Measurements from ENCODE around the gene HDAC4. TPM values are rescaled to one million over a fixed set of nuclear protein-coding genes. Genes with fewer than 3 reads are reported as not detected.

The HDAC4 gene
- total RNA-seq, 1 donor from 2014 or later: 11.8 TPM

DNA sequence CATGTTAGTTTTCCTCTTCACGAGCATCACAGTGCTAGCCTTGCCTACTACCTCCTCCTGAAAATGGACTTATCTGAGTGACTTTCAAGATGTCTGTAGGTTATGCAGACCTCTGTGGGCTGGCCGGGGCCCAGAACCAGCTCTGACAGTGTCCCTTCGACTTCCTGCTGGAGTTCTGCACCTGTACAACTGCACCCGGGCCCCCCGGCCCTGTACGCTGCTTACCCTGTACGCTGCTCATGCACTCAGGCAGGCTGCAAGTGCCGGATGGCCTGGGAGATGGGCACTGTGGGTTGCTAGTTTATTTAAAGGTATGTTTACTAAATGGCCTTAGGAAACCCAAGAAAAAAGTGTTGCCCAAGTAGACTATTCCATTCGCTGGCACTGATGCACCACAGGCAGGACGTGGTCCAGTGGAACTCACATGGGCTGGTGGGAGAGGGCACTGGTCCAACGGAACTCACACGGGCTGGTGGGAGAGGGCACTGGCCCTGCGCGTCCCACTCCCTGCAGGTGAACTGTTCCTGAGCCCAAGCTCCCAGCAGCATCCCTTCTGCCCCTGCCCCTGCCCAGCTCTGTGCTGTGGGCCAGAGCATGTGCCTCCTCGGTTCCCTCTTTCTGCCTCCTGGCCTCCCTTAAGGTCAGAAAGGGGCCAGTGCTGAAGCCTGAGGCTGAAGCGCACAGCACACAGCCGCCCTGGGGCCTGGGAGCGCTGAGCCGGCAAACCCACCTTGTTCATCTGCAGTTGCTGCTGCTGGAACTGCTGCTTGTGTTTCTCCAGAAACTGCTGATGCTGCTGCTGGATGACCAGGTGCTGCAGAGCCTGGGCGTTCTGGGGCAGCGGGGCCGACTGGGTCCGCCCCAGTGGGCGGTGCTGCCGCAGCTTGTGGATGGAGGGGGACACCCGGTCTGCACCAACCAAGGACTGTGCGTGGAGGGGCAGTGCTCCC is 274.8 kb downstream of the HDAC4 start:
- Histone ChIP-seq H3K4me1 (ENCODE audit: insufficient read depth, low read length) (no peaks in the 10 kb centered on the region), H3K9me3 (ENCODE audit: insufficient read depth, low read depth, low read length) (no peaks in the 10 kb centered on the region), H4K20me1 (ENCODE audit: insufficient read depth, low read length) (no peaks in the 10 kb centered on the region), H3K9ac (ENCODE audit: low read length) (no peak overlapping the region), H3K36me3 (ENCODE audit: insufficient read depth, low read length) (peaks cover 5% of the 10 kb centered on the region), H3K79me2 (ENCODE audit: insufficient read depth, low read length) (no peaks in the 10 kb centered on the region), H3K4me3 (ENCODE audit: insufficient read depth, low read depth, low read length) (no peak overlapping the region), H3K27me3 (ENCODE audit: insufficient read depth, low read length) (no peaks in the 10 kb centered on the region), H3K27ac (ENCODE audit: low read depth, low read length) (no peak overlapping the region), H2AFZ (ENCODE audit: low read depth, low read length) (no peak overlapping the region), H3K4me2 (ENCODE audit: low read length) (no peak overlapping the region)
- TF ChIP-seq EZH2 (IDR thresholded peaks at IDR 0.05; ENCODE audit: insufficient read depth, low read length): no peak
- TF ChIP-seq, protein P1, sequence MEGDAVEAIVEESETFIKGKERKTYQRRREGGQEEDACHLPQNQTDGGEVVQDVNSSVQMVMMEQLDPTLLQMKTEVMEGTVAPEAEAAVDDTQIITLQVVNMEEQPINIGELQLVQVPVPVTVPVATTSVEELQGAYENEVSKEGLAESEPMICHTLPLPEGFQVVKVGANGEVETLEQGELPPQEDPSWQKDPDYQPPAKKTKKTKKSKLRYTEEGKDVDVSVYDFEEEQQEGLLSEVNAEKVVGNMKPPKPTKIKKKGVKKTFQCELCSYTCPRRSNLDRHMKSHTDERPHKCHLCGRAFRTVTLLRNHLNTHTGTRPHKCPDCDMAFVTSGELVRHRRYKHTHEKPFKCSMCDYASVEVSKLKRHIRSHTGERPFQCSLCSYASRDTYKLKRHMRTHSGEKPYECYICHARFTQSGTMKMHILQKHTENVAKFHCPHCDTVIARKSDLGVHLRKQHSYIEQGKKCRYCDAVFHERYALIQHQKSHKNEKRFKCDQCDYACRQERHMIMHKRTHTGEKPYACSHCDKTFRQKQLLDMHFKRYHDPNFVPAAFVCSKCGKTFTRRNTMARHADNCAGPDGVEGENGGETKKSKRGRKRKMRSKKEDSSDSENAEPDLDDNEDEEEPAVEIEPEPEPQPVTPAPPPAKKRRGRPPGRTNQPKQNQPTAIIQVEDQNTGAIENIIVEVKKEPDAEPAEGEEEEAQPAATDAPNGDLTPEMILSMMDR (IDR thresholded peaks at IDR 0.05; ENCODE audit: insufficient read depth, low read depth, low read length): no peak
- no peak for DNase-seq (ENCODE audit: low read depth)
- Mint-ChIP-seq H3K27me3 (ENCODE audit: low read depth, unreplicated experiment) (no peaks in the 10 kb centered on the region), H3K4me3 (ENCODE audit: unreplicated experiment) (no peak overlapping the region), H3K4me1 (ENCODE audit: low read depth, unreplicated experiment) (peaks cover 3% of the 10 kb centered on the region), H3K27ac (ENCODE audit: unreplicated experiment) (no peak overlapping the region), H3K9me3 (ENCODE audit: unreplicated experiment) (no peaks in the 10 kb centered on the region), H3K36me3 (ENCODE audit: low read depth, unreplicated experiment) (peaks cover 14% of the 10 kb centered on the region)
- FAIRE-seq: no peak

DNA sequence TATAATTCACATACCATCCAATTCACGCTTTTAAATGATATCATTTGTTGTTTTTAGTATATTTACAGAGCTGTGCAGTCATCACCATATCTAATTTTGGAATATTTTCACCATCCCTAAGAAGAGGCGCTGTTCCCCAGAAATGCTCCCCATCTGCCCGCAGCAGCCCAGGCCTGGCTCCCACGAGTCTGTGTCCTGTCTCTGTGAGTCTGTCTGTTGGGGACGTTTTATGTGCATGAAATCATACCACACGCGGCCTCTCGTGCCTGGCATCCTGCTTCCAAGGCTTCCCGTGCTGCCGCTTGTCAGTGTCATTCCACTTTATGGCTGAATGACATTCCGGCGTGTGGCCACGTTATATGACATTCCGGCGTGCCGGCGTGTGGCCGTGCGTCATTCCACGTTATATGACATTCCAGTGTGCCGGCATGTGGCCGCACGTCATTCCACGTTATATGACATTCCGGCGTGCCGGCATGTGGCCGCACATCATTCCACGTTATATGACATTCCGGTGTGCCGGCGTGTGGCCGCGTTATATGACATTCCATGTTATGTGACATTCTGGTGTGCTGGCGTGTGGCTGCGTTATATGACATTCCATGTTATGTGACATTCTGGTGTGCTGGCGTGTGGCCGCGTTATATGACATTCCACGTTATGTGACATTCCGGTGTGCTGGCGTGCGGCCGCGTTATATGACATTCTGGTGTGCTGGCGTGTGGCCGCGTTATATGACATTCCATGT is 276.5 kb downstream of the HDAC4 start:
- Histone ChIP-seq H3K27ac (ENCODE audit: low read depth, low read length) (no peak overlapping the region), H3K4me2 (ENCODE audit: low read length) (no peak overlapping the region), H3K9me3 (ENCODE audit: insufficient read depth, low read depth, low read length) (no peaks in the 10 kb centered on the region), H3K9ac (ENCODE audit: low read length) (no peak overlapping the region), H3K27me3 (ENCODE audit: insufficient read depth, low read length) (no peaks in the 10 kb centered on the region), H3K4me1 (ENCODE audit: insufficient read depth, low read length) (no peaks in the 10 kb centered on the region), H4K20me1 (ENCODE audit: insufficient read depth, low read length) (no peaks in the 10 kb centered on the region), H3K4me3 (ENCODE audit: insufficient read depth, low read depth, low read length) (no peak overlapping the region), H3K79me2 (ENCODE audit: insufficient read depth, low read length) (no peaks in the 10 kb centered on the region), H2AFZ (ENCODE audit: low read depth, low read length) (no peak overlapping the region), H3K36me3 (ENCODE audit: insufficient read depth, low read length) (peaks cover 5% of the 10 kb centered on the region)
- DNase-seq (ENCODE audit: low read depth) (no peak), FAIRE-seq (no peak)
- Mint-ChIP-seq H3K4me3 (ENCODE audit: unreplicated experiment) (no peak overlapping the region), H3K36me3 (ENCODE audit: low read depth, unreplicated experiment) (peaks cover 14% of the 10 kb centered on the region), H3K27me3 (ENCODE audit: low read depth, unreplicated experiment) (no peaks in the 10 kb centered on the region), H3K9me3 (ENCODE audit: unreplicated experiment) (no peaks in the 10 kb centered on the region), H3K4me1 (ENCODE audit: low read depth, unreplicated experiment) (peaks cover 3% of the 10 kb centered on the region), H3K27ac (ENCODE audit: unreplicated experiment) (no peak overlapping the region)
- no peak for TF ChIP-seq EZH2 (IDR thresholded peaks at IDR 0.05; ENCODE audit: insufficient read depth, low read length)
- TF ChIP-seq, protein P1 (IDR thresholded peaks at IDR 0.05; ENCODE audit: insufficient read depth, low read depth, low read length): no peak
